ENCODE data around the gene NGB. TPM values are rescaled to one million over a fixed set of nuclear protein-coding genes. Genes with fewer than 3 reads are reported as not detected.

NGB gene
- total and polyA plus RNA-seq, 4 experiments from 2014 or later = not detected

DNA sequence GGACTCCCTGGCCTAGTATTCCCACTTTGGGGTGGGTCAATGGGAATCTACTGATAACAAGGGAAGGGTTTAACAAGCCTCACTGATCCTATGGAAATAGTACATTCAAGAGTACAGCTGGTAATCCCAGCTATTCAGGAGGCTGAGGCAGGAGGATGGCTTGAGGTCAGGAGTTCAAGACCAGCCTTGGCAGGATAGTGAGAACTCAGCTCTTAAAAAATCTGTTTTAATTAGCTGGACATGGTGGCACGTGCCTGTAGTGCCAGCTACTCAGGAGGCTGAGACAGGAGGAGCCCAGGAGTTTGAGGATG is 45.1 kb upstream of the NGB start:
- DNase-seq = no peak
- Histone ChIP-seq H3K27me3 (ENCODE audit: insufficient read depth, low read length) (no peaks in the 10 kb centered on the region), H3K4me3 (ENCODE audit: low read length in 2 of 2) (no peak overlapping the region), H3K9me3 (ENCODE audit: control insufficient read depth in 1 of 2, low read length in 2 of 2) (no peaks in the 10 kb centered on the region), H3K4me1 (ENCODE audit: insufficient read depth, low read length) (peaks cover 4% of the 10 kb centered on the region), H3K27ac (ENCODE audit: low read depth, low read length) (no peak overlapping the region), H3K36me3 (ENCODE audit: insufficient read depth, low read length) (no peaks in the 10 kb centered on the region)
- H3K27me3 Mint-ChIP-seq = no peaks in the 10 kb centered on the region
- intact Hi-C loops (cut with micrococcal nuclease) = loop anchor here (1.0 to 5.0 kb wide), 5 partner anchors 15 to 444 kb away; no protein-coding TSS in a partner anchor
- no peaks in the 10 kb centered on the region for H3K9me3 Mint-ChIP-seq
- H3K27ac Mint-ChIP-seq = peak overlapping the region in 1 of 7 donors; percentile 62
- ChIA-PET CTCF (ENCODE audit: partially characterized antibody) (interaction anchor here (0.7 to 4.1 kb wide), 46 partner anchors 9 to 505 kb away, joined by 3 to 70 read pairs (median 5); partner anchors contain the start of genes CIPC, SAMD15 and TMED8), POLR2A (ENCODE audit: partially characterized antibody) (interaction anchor here (1.0 to 1.3 kb wide), 3 partner anchors 9 to 221 kb away, joined by 3 to 4 read pairs (median 3); no protein-coding TSS in a partner anchor)
- H3K4me3 Mint-ChIP-seq = peak overlapping the region in 1 of 8 donors; percentile 72
- peaks cover 4% of the 10 kb centered on the region in 2 donors for H3K36me3 Mint-ChIP-seq
- peaks cover 4 to 11% (median 6%) of the 10 kb centered on the region in 4 donors for H3K4me1 Mint-ChIP-seq

DNA sequence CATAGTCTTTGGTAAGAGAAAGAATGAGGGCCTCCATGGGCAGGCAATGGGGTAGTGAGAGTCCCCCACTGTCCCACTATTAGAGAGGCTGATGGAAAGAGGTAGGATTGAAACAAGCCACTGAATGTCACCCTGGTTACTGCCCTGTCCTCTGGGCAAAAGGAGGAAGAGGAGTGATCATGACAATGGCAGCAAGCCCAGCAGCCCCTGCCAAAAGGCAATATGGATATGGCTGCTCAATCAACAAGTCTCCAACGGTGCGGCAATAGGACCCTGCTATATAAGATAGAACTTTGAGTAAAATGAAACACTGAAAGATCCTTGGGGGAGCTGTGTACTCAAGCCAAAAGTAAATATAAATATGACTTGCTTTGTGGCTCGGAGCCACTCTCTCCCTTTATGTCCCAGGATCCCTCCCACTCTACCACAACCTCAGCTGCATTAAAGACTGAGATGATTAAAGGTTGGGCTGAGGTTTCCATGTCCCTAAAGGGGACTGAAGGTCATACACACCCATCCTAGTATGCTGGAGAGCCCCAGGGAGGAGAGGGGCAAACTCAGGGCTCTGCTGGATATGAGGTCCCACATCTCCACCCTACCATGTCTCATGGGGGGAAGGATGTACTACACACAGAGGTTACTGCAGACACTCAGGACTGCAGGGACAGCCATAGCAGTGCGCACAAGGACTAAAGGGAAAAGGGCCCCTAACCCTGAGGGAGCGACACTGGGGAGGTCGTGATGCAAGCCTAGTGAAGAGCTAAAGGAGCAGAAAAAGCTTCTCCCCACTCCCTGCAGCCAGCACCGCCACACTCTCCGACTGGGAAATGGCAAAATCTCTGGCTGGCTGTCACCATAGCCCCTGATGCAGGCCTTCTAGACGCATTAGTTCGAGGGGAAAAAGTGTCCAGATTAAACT is 43.8 kb upstream of the NGB start:
- no peak overlapping the region for H3K27ac Mint-ChIP-seq
- POLR2A ChIA-PET (ENCODE audit: partially characterized antibody) = no interaction called here
- H3K4me1 Mint-ChIP-seq = peaks cover 0 to 1% (median under 1%) of the 10 kb centered on the region in 4 donors
- H3K9me3 Mint-ChIP-seq = no peaks in the 10 kb centered on the region
- Histone ChIP-seq H3K4me3 (ENCODE audit: low read length in 2 of 2) (no peak overlapping the region), H3K9me3 (ENCODE audit: control insufficient read depth in 1 of 2, low read length in 2 of 2) (no peaks in the 10 kb centered on the region), H3K27ac (ENCODE audit: low read depth, low read length) (no peak overlapping the region), H3K36me3 (ENCODE audit: insufficient read depth, low read length) (no peaks in the 10 kb centered on the region), H3K27me3 (ENCODE audit: insufficient read depth, low read length) (no peaks in the 10 kb centered on the region), H3K4me1 (ENCODE audit: insufficient read depth, low read length) (peaks cover under 1% of the 10 kb centered on the region)
- H3K4me3 Mint-ChIP-seq = no peak overlapping the region
- H3K36me3 Mint-ChIP-seq = peaks cover 0 to 4% of the 10 kb centered on the region in 2 donors
- H3K27me3 Mint-ChIP-seq = no peaks in the 10 kb centered on the region
- CTCF ChIA-PET (ENCODE audit: partially characterized antibody) = interaction anchor here (0.6 to 4.1 kb wide), 21 partner anchors 9 to 504 kb away, joined by 3 to 70 read pairs (median 7); no protein-coding TSS in a partner anchor
- intact Hi-C loops (cut with micrococcal nuclease) = loop anchor here (5.0 kb wide), 1 partner anchor 177 kb away; no protein-coding TSS in a partner anchor
- no peak for DNase-seq

DNA sequence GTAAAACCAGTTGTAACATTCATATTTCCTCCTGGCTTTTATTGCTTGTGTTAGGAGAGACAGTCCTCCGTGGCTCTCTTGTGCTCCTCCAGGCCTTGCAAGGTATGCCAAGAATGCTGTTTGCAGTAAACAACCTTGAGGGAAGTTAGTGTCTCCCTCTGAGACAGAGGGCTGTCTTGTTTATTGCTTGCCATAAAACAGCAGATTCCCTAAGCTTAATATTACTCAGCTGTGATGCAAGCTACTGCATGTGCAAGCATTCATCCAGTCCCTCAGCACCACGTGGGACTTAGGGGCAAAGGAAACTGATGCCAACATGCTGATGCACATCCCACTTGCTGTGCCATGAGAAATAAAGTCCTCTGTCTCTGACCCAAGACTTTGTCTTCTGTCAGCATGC is 43.0 kb upstream of the NGB start:
- CTCF ChIA-PET (ENCODE audit: partially characterized antibody) = interaction anchor here (0.7 to 4.1 kb wide), 4 partner anchors 9 to 163 kb away, joined by 3 to 70 read pairs (median 30); no protein-coding TSS in a partner anchor
- H3K9me3 Mint-ChIP-seq = no peaks in the 10 kb centered on the region
- no peaks in the 10 kb centered on the region for H3K27me3 Mint-ChIP-seq
- Histone ChIP-seq H3K36me3 (ENCODE audit: insufficient read depth, low read length) (no peaks in the 10 kb centered on the region), H3K27me3 (ENCODE audit: insufficient read depth, low read length) (no peaks in the 10 kb centered on the region), H3K4me1 (ENCODE audit: insufficient read depth, low read length) (no peaks in the 10 kb centered on the region), H3K4me3 (ENCODE audit: low read length in 2 of 2) (no peak overlapping the region), H3K9me3 (ENCODE audit: control insufficient read depth in 1 of 2, low read length in 2 of 2) (no peaks in the 10 kb centered on the region), H3K27ac (ENCODE audit: low read depth, low read length) (no peak overlapping the region)
- H3K4me1 Mint-ChIP-seq = no peaks in the 10 kb centered on the region
- POLR2A ChIA-PET (ENCODE audit: partially characterized antibody) = no interaction called here
- intact Hi-C loops (cut with micrococcal nuclease) = no loop called here
- H3K27ac Mint-ChIP-seq = no peak overlapping the region
- DNase-seq = no peak
- H3K36me3 Mint-ChIP-seq = peaks cover 0 to 4% of the 10 kb centered on the region in 2 donors
- H3K4me3 Mint-ChIP-seq = no peak overlapping the region

DNA sequence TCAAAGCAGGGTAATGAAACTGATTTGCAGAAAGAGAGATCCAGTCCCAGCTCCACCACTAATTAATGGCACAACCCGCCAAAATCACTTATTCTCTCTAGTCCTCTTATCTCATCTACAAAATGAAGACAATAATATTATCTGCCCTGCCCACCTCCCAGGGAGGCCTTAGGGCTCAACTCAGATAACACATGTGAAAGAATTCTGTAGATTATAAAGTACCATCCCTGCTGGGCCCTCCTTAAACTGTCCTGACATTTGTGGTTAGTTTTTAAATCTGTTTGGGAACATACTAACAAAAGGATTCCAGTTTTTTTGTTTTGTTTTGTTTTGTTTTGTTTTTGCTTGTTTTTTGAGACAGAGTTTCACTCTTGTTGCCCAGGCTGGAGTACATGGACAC is 42.4 kb upstream of the NGB start:
- Histone ChIP-seq H3K27me3 (ENCODE audit: insufficient read depth, low read length) (no peaks in the 10 kb centered on the region), H3K9me3 (ENCODE audit: control insufficient read depth in 1 of 2, low read length in 2 of 2) (no peaks in the 10 kb centered on the region), H3K4me3 (ENCODE audit: low read length in 2 of 2) (no peak overlapping the region), H3K4me1 (ENCODE audit: insufficient read depth, low read length) (no peaks in the 10 kb centered on the region), H3K27ac (ENCODE audit: low read depth, low read length) (no peak overlapping the region), H3K36me3 (ENCODE audit: insufficient read depth, low read length) (no peaks in the 10 kb centered on the region)
- Mint-ChIP-seq H3K9me3 (no peaks in the 10 kb centered on the region), H3K36me3 (peaks cover 0 to 4% of the 10 kb centered on the region in 2 donors), H3K27ac (no peak overlapping the region), H3K4me3 (no peak overlapping the region), H3K27me3 (no peaks in the 10 kb centered on the region), H3K4me1 (no peaks in the 10 kb centered on the region)
- ChIA-PET CTCF (ENCODE audit: partially characterized antibody) (interaction anchor here (0.6 to 1.1 kb wide), 2 partner anchors 243 to 413 kb away, joined by 3 read pairs; no protein-coding TSS in a partner anchor), POLR2A (ENCODE audit: partially characterized antibody) (no interaction called here)
- intact Hi-C loops (cut with micrococcal nuclease) = no loop called here
- DNase-seq = no peak

DNA sequence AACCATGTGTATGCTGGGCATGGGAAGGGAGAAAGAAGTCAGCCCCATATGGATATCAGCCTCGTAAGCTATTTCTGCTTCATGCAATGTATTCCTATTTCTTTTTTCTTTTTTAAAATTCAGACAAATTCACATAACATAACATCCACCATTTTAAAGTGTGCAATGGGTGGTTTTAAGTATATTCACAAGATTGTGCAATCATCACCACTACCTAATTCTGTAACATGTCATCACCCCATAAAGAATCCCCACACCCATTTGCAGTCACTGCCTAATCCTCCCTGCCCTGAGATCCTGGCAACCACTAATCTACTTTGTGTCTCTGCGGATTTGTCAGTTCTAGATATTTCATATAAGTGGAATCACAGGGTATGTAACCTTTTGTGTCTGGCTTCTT is 40.2 kb upstream of the NGB start:
- Mint-ChIP-seq H3K4me3 (no peak overlapping the region), H3K27ac (no peak overlapping the region), H3K27me3 (no peaks in the 10 kb centered on the region), H3K4me1 (no peaks in the 10 kb centered on the region), H3K9me3 (no peaks in the 10 kb centered on the region), H3K36me3 (peaks cover 0 to 4% of the 10 kb centered on the region in 2 donors)
- Histone ChIP-seq H3K9me3 (ENCODE audit: control insufficient read depth in 1 of 2, low read length in 2 of 2) (no peaks in the 10 kb centered on the region), H3K27me3 (ENCODE audit: insufficient read depth, low read length) (no peaks in the 10 kb centered on the region), H3K4me3 (ENCODE audit: low read length in 2 of 2) (no peak overlapping the region), H3K4me1 (ENCODE audit: insufficient read depth, low read length) (no peaks in the 10 kb centered on the region), H3K27ac (ENCODE audit: low read depth, low read length) (no peak overlapping the region), H3K36me3 (ENCODE audit: insufficient read depth, low read length) (no peaks in the 10 kb centered on the region)
- ChIA-PET POLR2A (ENCODE audit: partially characterized antibody) (no interaction called here), CTCF (ENCODE audit: partially characterized antibody) (no interaction called here)
- DNase-seq = no peak
- intact Hi-C loops (cut with micrococcal nuclease) = no loop called here

DNA sequence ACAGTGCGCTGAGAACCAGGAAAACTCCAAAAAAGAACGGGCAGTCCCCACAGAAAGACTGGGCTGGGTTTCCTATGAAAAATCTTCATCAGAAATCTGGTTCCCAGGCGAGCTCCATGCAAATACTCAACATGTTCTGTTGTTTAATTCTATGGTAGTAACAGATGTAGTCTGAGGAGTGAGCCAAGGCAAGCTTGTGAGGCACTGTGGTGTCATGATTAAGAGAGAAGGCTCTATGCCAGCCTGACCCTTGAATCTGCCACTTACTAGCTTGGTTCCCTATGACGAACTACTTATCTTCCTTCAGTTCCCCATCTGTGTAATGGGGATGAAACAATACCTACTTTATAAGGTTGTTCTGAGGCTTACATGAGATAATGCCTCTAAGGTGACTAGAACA is 39.0 kb upstream of the NGB start:
- Mint-ChIP-seq H3K4me1 (no peaks in the 10 kb centered on the region), H3K4me3 (no peak overlapping the region), H3K27me3 (no peaks in the 10 kb centered on the region), H3K27ac (no peak overlapping the region), H3K9me3 (no peaks in the 10 kb centered on the region), H3K36me3 (peaks cover 3 to 7% of the 10 kb centered on the region in 2 donors)
- no peak overlapping the region for H3K4me3 ChIP-seq (ENCODE audit: low read length in 2 of 2)
- ChIA-PET CTCF (ENCODE audit: partially characterized antibody) (interaction anchor here (1.1 kb wide), 1 partner anchor 9 kb away, joined by 4 read pairs; no protein-coding TSS in a partner anchor), POLR2A (ENCODE audit: partially characterized antibody) (no interaction called here)
- intact Hi-C loops (cut with micrococcal nuclease) = no loop called here
- no peaks in the 10 kb centered on the region for H3K27me3 ChIP-seq (ENCODE audit: insufficient read depth, low read length)
- H3K36me3 ChIP-seq (ENCODE audit: insufficient read depth, low read length) = no peaks in the 10 kb centered on the region
- no peak for DNase-seq
- no peak overlapping the region for H3K27ac ChIP-seq (ENCODE audit: low read depth, low read length)
- no peaks in the 10 kb centered on the region for H3K9me3 ChIP-seq (ENCODE audit: control insufficient read depth in 1 of 2, low read length in 2 of 2)
- H3K4me1 ChIP-seq (ENCODE audit: insufficient read depth, low read length) = no peaks in the 10 kb centered on the region

DNA sequence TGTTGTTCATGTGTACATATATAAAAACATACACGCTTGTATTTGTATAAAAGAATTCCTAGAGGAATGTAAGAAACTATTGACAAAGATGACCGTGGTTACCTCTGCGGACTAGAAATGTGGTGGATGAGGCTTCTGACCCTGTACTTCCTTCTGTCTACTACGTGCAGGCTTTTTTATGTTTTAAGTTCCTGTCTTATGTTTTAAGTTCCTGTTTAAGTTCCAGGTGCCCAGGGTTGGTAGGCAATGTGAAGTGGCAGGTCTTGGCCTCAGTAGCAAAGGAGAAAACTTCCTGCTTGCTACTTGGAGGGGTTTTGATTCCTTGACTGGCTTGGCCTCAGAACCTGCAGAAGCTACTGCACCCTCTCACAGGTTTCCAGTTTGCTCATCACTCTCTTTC is 38.1 kb upstream of the NGB start:
- H3K27me3 Mint-ChIP-seq = no peaks in the 10 kb centered on the region
- no peaks in the 10 kb centered on the region for H3K4me1 ChIP-seq (ENCODE audit: insufficient read depth, low read length)
- H3K36me3 Mint-ChIP-seq = peaks cover 3 to 7% of the 10 kb centered on the region in 2 donors
- no peak overlapping the region for H3K27ac ChIP-seq (ENCODE audit: low read depth, low read length)
- H3K4me3 ChIP-seq (ENCODE audit: low read length in 2 of 2) = no peak overlapping the region
- no peak overlapping the region for H3K27ac Mint-ChIP-seq
- H3K9me3 ChIP-seq (ENCODE audit: control insufficient read depth in 1 of 2, low read length in 2 of 2) = no peaks in the 10 kb centered on the region
- ChIA-PET CTCF (ENCODE audit: partially characterized antibody) (interaction anchor here (1.1 kb wide), 1 partner anchor 8 kb away, joined by 4 read pairs; no protein-coding TSS in a partner anchor), POLR2A (ENCODE audit: partially characterized antibody) (no interaction called here)
- DNase-seq = no peak
- intact Hi-C loops (cut with micrococcal nuclease) = no loop called here
- H3K4me1 Mint-ChIP-seq = no peaks in the 10 kb centered on the region
- H3K9me3 Mint-ChIP-seq = no peaks in the 10 kb centered on the region
- H3K36me3 ChIP-seq (ENCODE audit: insufficient read depth, low read length) = no peaks in the 10 kb centered on the region
- H3K4me3 Mint-ChIP-seq = no peak overlapping the region
- H3K27me3 ChIP-seq (ENCODE audit: insufficient read depth, low read length) = no peaks in the 10 kb centered on the region

Measured in CD4-positive, alpha-beta memory T cell (primary cell).